Pancreas (tissue), 10 donors: ENCODE measurements around the gene CDK6. TPM values are rescaled to one million over a fixed set of nuclear protein-coding genes. Genes with fewer than 3 reads are reported as not detected.

Experiments used
- ATAC-seq, 4 donors: fragments of 200-7000 bp; cut with Tn5 transposase; one replicate each; pipeline versions ENCODE4 v1.8.0 to v1.9.1; 2020; ENCODE audit warnings: mild to moderate bottlenecking in 4 of 4, moderate library complexity in 4 of 4
- DNase-seq, 6 donors: peaks; one replicate each; pipeline ENCODE4 v3.0.0-alpha.2; 2020
- FAIRE-seq: peaks from 2 replicates; lab custom pipeline; 2012; peaks lifted over from hg19 to GRCh38; lab: Jason Lieb, UNC
- H3K27ac ChIP-seq, 4 donors: fragments of 200-600 bp; sonication (generic); 1 replicate in 3 of 4; 2 replicates in 1 of 4; pipeline versions ENCODE4 v1.5.0 to v1.8.0; 2020
- H3K27me3 ChIP-seq, 4 donors: fragments of 200-600 bp; one replicate each; pipeline ENCODE4 v1.8.0; 2021
- H3K36me3 ChIP-seq, 3 donors: fragments of 200-600 bp; sonication (generic) in 1 of 3; one replicate each; pipeline versions ENCODE4 v1.5.0 to v1.8.0; 2020 to 2021
- H3K4me1 ChIP-seq, 3 donors: fragments of 200-600 bp; one replicate each; pipeline ENCODE4 v1.8.0; 2021
- H3K4me3 ChIP-seq, 4 donors: fragments of 200-600 bp; sonication (generic) in 2 of 4; one replicate each; pipeline versions ENCODE4 v1.5.0 to v1.8.0; 2020 to 2021
- H3K9me3 ChIP-seq, 4 donors: fragments of 200-600 bp; one replicate each; pipeline ENCODE4 v1.8.0; 2021
- CTCF ChIP-seq, 4 donors: fragments of 200-600 bp; sonication (generic) in 3 of 4; IDR thresholded peaks; one replicate each; pipeline versions ENCODE4 v1.5.0 to v1.8.0; 2021; ENCODE audit warnings: antibody characterized with exemption in 4 of 4
- WGBS, 2 donors: extraction: QIAGEN DNeasy Blood & Tissue Kit; methylation state at CpG; one replicate each; pipeline ENCODE4 v1.1.7; 2013; 5-methylcytosine and 5-hydroxymethylcytosine counted together
- intact Hi-C, 3 donors: fragments of 100-400 bp; cut with DNase I; formaldehyde crosslinking; loops; one replicate each; pipeline versions ENCODE4 v1.11.1 to v1.14.2; 2022
- polyA plus RNA-seq, 2 donors: library from polyadenylated mRNA; stranded (reverse); fragments of 200-250 nt; gene quantifications; one replicate each; pipeline ENCODE4 v1.2.3, GENCODE V29; 2013
- total RNA-seq, 6 donors: library from RNA; stranded (reverse); fragmentation: NEBNext Ultra II Directional in 4 of 6; extraction: Animal tissue kit (Norgen Biotek cat#: 25700) in 4 of 6; gene quantifications; one replicate each; pipeline versions ENCODE4 v1.2.1 to v1.2.4, GENCODE V29; 2021 to 2023
- donor health status: healthy with polysubstance abuse.
- donor health status: DM: no; HTN: no; CAD: no; lungs with moderate emphysema.
- donor health status: DM: no; HTN: no; CAD: no.
- donor health status: control.
- donor health status: control.
- donor health status: Bipolar disorder and iron deficiency.
- donor health status: DM: yes; HTN: yes; CAD: no.
- donor health status: DM: no; HTN: no; CAD: no.
- donor health status: DM: no; HTN: no; CAD: no.
- donor health status: DM: yes; HTN: yes; CAD: no.

The CDK6 gene
- total and polyA plus RNA-seq, 8 donors, result 2.4 to 33.4 (median 18.7) TPM

GRCh38 chr7:92670204-92670851 is 166.0 kb downstream of the CDK6 start:
- DNase-seq (no peak), FAIRE-seq (no peak), ATAC-seq (peak; percentile 63 to 88 (median 80))
- intact Hi-C loops, result no loop called here
- no peak for TF ChIP-seq CTCF (IDR thresholded peaks at IDR 0.05)
- peaks cover 4 to 9% (median 5%) of the 10 kb centered on the region in 3 donors for H3K4me1 ChIP-seq
- no peak overlapping the region for H3K4me3 ChIP-seq
- no peaks in the 10 kb centered on the region for H3K27me3 ChIP-seq
- no peaks in the 10 kb centered on the region for H3K9me3 ChIP-seq
- peak overlapping the region in 1 of 4 donors; percentile 3 for H3K27ac ChIP-seq
- no peaks in the 10 kb centered on the region for H3K36me3 ChIP-seq
- WGBS, 2 donors, result 34 to 40% methylated on average over 2 of the region's 2 CpGs

- Histone ChIP-seq H3K36me3 (no peaks in the 10 kb centered on the region), H3K27me3 (no peaks in the 10 kb centered on the region), H3K4me3 (no peak overlapping the region), H3K9me3 (no peaks in the 10 kb centered on the region), H3K27ac (no peak overlapping the region), H3K4me1 (peaks cover 4 to 9% (median 5%) of the 10 kb centered on the region in 3 donors)
- intact Hi-C loops, result no loop called here
- TF ChIP-seq CTCF (IDR thresholded peaks at IDR 0.05), result no peak
- DNase-seq (no peak), FAIRE-seq (no peak), ATAC-seq (peak in 1 of 4 donors; percentile 6)
- WGBS, 2 donors, result 62 to 65% methylated on average over 3 of the region's 3 CpGs
These were observed 166.7 kb downstream of the CDK6 start for GRCh38 chr7:92669616-92670165.

GRCh38 chr7:92668564-92668963 is 167.8 kb downstream of the CDK6 start:
- no peak for ATAC-seq
- H3K27me3 ChIP-seq, result no peaks in the 10 kb centered on the region
- no peak for DNase-seq
- H3K4me3 ChIP-seq, result no peak overlapping the region
- TF ChIP-seq CTCF (IDR thresholded peaks at IDR 0.05), result no peak
- no peak overlapping the region for H3K27ac ChIP-seq
- no peak for FAIRE-seq
- H3K9me3 ChIP-seq, result no peaks in the 10 kb centered on the region
- H3K4me1 ChIP-seq, result peaks cover 4 to 9% (median 5%) of the 10 kb centered on the region in 3 donors
- intact Hi-C loops, result no loop called here
- no peaks in the 10 kb centered on the region for H3K36me3 ChIP-seq

GRCh38 chr7:92667816-92668535 is 168.4 kb downstream of the CDK6 start:
- no peak for FAIRE-seq
- Histone ChIP-seq H3K4me1 (peaks cover 4 to 9% (median 5%) of the 10 kb centered on the region in 3 donors), H3K4me3 (no peak overlapping the region), H3K36me3 (no peaks in the 10 kb centered on the region), H3K9me3 (no peaks in the 10 kb centered on the region), H3K27ac (no peak overlapping the region), H3K27me3 (no peaks in the 10 kb centered on the region)
- WGBS, 2 donors, result 95 to 96% methylated on average over 6 of the region's 6 CpGs
- no peak for TF ChIP-seq CTCF (IDR thresholded peaks at IDR 0.05)
- no peak for DNase-seq
- intact Hi-C loops, result no loop called here
- no peak for ATAC-seq
